Aortic smooth muscle cell (primary cell): Measurements from ENCODE around the gene ZNF438. TPM values are rescaled to one million over a fixed set of nuclear protein-coding genes. Genes with fewer than 3 reads are reported as not detected.

Experiments used
- total RNA-seq: library from RNA; depleted of rRNA; stranded (reverse); fragments of >200 nt; gene quantifications from 2 replicates; pipeline ENCODE4 v1.2.3, GENCODE V29; 2014

ZNF438 gene
- 2.8 and 4.4 TPM in 2 replicates for total RNA-seq

GRCh38 chr10:31031558-31032257, at the start of gene ZNF438:
TSS of gene ZNF438 (minus strand) at chr10:31031865. CDS start at chr10:30877034, 154,831 bp downstream.

